Ascending aorta (tissue), 2 donors: ENCODE data around the gene SEPTIN7. TPM values are rescaled to one million over a fixed set of nuclear protein-coding genes. Genes with fewer than 3 reads are reported as not detected.

Experiments
- DNase-seq, 2 donors: peaks; one replicate each; pipeline ENCODE4 v3.0.0-alpha.2; 2019; ENCODE audit warnings: low spot score in 2 of 2
- H3K27ac ChIP-seq, 2 donors: fragments of 200-600 bp; sonication (generic); one replicate each; pipeline ENCODE4 v1.5.1; 2016 to 2017; ENCODE audit warnings: mild to moderate bottlenecking in 1 of 2
- H3K27me3 ChIP-seq: fragments of 200-600 bp; sonication (generic); one replicate; pipeline ENCODE4 v1.5.1; 2017
- H3K36me3 ChIP-seq, 2 donors: fragments of 200-600 bp; sonication (generic); one replicate each; pipeline ENCODE4 v1.5.1; 2016
- H3K4me1 ChIP-seq, 2 donors: fragments of 200-600 bp; sonication (generic); one replicate each; pipeline ENCODE4 v1.5.1; 2016 to 2017; ENCODE audit warnings: mild to moderate bottlenecking in 1 of 2
- H3K4me3 ChIP-seq, 2 donors: fragments of 200-600 bp; sonication (generic); one replicate each; pipeline ENCODE4 v1.5.1; 2016 to 2017; ENCODE audit warnings: mild to moderate bottlenecking in 1 of 2
- H3K9me3 ChIP-seq, 2 donors: fragments of 200-600 bp; sonication (generic); one replicate each; pipeline ENCODE4 v1.5.1; 2016
- CTCF ChIP-seq, 3 experiments: fragments of 200-600 bp in 2 of 3; fragments of 450-650 bp in 1 of 3; sonication (generic) in 2 of 3; IDR thresholded peaks; one replicate each; pipeline ENCODE4 v1.5.1; 2016 to 2019; ENCODE audit warnings: antibody characterized with exemption in 3 of 3, mild to moderate bottlenecking in 1 of 3, moderate library complexity in 1 of 3
- intact Hi-C: fragments of 100-400 bp; cut with DNase I; formaldehyde crosslinking; loops from one replicate; pipeline ENCODE4 v1.15.1; 2023
- total RNA-seq: library from RNA; depleted of rRNA; stranded (reverse); fragments of >200 nt; gene quantifications from one replicate; pipeline ENCODE4 v1.1.0, GENCODE V29; 2016

SEPTIN7 gene
- total RNA-seq, 1 donor from 2014 or later, result 171 TPM

GRCh38 chr7:35792472-35792871 lies 8.4 kb upstream of the SEPTIN7 start:
- H3K4me3 ChIP-seq, result no peak overlapping the region
- H3K27me3 ChIP-seq, result no peaks in the 10 kb centered on the region
- no peak for DNase-seq
- no peak for TF ChIP-seq CTCF (IDR thresholded peaks at IDR 0.05)
- H3K27ac ChIP-seq, result peak overlapping the region; percentile 78 to 80
- H3K4me1 ChIP-seq, result peaks cover 0 to 13% of the 10 kb centered on the region in 2 donors
- no peaks in the 10 kb centered on the region for H3K36me3 ChIP-seq
- intact Hi-C loops, result no loop called here
- H3K9me3 ChIP-seq, result no peaks in the 10 kb centered on the region

GRCh38 chr7:35792873-35793489 lies 7.9 kb upstream of the SEPTIN7 start:
- H3K27me3 ChIP-seq, result no peaks in the 10 kb centered on the region
- intact Hi-C loops, result no loop called here
- H3K27ac ChIP-seq, result peak overlapping the region; percentile 78 to 80

GRCh38 chr7:35797311-35797710 lies 3.5 kb upstream of the SEPTIN7 start:
- Histone ChIP-seq H3K9me3 (no peaks in the 10 kb centered on the region), H3K27me3 (no peaks in the 10 kb centered on the region), H3K4me1 (peaks cover 0 to 9% of the 10 kb centered on the region in 2 donors), H3K4me3 (no peak overlapping the region), H3K36me3 (no peaks in the 10 kb centered on the region), H3K27ac (no peak overlapping the region)
- no peak for DNase-seq
- intact Hi-C loops, result no loop called here
- TF ChIP-seq CTCF (IDR thresholded peaks at IDR 0.05), result no peak

More at GRCh38 chr7:35792873-35793489, 7.9 kb upstream of the SEPTIN7 start:
- Histone ChIP-seq H3K9me3 (no peaks in the 10 kb centered on the region), H3K36me3 (no peaks in the 10 kb centered on the region), H3K4me1 (peaks cover 0 to 13% of the 10 kb centered on the region in 2 donors), H3K4me3 (peak overlapping the region in 1 of 2 donors; percentile 13)
- no peak for DNase-seq
- TF ChIP-seq CTCF (IDR thresholded peaks at IDR 0.05), result no peak

GRCh38 chr7:35799846-35800717 lies 775 bp upstream of the SEPTIN7 start:
- DNase-seq, result peak; percentile 42 to 94
- Histone ChIP-seq H3K27me3 (no peaks in the 10 kb centered on the region), H3K4me3 (peak overlapping the region; percentile 81 to 83), H3K9me3 (no peaks in the 10 kb centered on the region), H3K36me3 (no peaks in the 10 kb centered on the region), H3K27ac (peak overlapping the region; percentile 98 to 99), H3K4me1 (peaks cover 0 to 13% of the 10 kb centered on the region in 2 donors)
- intact Hi-C loops, result loop anchor here (2.0 to 10.0 kb wide), 8 partner anchors 67 to 587 kb away; partner anchors contain the start of genes ANLN and EEPD1
- TF ChIP-seq CTCF (IDR thresholded peaks at IDR 0.05), result no peak

GRCh38 chr7:35801392-35802101 lies 690 bp downstream of the SEPTIN7 start:
- intact Hi-C loops, result loop anchor here (1.0 to 10.0 kb wide), 9 partner anchors 66 to 586 kb away; partner anchors contain the start of genes ANLN, EEPD1 and HERPUD2
- H3K4me1 ChIP-seq, result peaks cover 0 to 16% of the 10 kb centered on the region in 2 donors
- H3K36me3 ChIP-seq, result no peaks in the 10 kb centered on the region
- H3K27me3 ChIP-seq, result no peaks in the 10 kb centered on the region
- TF ChIP-seq CTCF (IDR thresholded peaks at IDR 0.05), result peak; percentile 39 to 71 (median 48)
- peak overlapping the region; percentile 81 to 83 for H3K4me3 ChIP-seq
- DNase-seq, result peak; percentile 21 to 83
- peak overlapping the region; percentile 98 to 99 for H3K27ac ChIP-seq
- no peaks in the 10 kb centered on the region for H3K9me3 ChIP-seq
